ENCODE results near the gene AFDN.

Gene AFDN

GRCh38 chr6:167840526-167841179 is 13.9 kb downstream of the AFDN start:
- no peak for DNase-seq

- DNase-seq: no peak
Measured at GRCh38 chr6:167841981-167842380, 15.3 kb downstream of the AFDN start.

- DNase-seq: no peak
Measured at GRCh38 chr6:167842457-167842856, 15.7 kb downstream of the AFDN start.

DNA sequence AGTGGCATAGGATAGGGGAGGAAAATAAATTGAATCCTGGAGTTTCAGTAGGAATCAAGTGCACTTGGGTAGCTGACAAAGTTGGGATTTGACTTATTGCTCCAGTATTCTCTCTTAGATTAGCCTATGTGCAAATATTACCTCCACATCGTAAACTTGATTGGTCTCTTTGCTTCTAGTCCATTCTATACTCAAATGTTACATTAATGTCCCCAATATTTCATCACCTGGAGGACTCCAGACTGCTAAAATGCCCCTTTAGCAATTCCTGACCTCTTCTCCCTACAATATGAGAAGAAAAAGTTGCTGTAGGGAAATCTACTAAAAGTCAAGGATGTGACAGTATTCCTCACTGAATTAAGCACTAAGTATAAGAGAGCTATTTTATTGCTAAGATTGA is 16.3 kb downstream of the AFDN start:
- no peak for DNase-seq

DNA sequence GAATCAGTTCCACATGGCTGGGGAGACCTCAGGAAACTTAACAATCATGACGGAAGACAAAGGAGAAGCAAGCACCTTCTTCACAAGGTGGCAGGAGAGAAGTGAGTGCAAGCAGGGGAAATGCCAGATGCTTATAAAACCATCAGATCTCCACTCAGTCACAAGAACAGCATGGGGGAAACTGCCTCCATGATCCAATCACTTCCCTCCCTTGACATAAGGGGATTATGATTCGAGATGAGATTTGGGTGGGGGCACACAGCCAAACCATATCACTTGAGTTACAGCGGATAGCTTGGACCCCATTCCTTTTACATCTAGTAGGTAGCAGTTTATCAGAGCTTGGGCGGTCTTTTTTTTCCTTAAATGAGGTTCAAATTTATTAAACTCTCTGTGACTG is 19.1 kb downstream of the AFDN start:
- no peak for DNase-seq

DNA sequence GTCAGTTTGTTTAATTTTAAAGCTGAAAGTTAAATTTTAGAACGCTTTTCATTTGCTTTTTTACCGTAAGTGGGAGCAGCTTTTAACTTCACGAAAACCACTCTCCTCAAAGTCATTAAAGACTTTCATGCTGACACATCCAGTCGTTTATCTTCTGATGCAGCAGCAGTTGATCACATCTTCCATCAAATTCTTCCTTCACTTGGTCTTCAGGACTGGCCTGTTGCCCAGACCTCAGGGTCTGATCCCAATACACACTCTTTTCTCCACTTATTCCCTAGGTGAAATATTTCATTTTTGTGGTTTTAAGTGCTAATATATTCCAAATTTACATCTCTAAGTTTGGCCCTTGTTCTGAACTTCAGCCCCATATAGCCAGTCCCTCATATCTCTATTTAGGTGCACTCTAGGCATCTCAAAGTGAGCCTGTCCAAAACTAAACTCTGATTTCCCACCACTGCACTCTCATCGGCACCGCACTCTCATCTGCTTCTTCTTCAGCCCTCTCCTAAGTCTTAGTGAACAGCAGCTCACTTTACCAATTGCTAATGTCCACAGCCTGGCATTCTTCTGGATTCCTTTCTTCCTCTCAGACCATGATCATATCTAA is 20.4 kb downstream of the AFDN start:
- no peak for DNase-seq

GRCh38 chr6:167847936-167848335 is 21.2 kb downstream of the AFDN start:
- no peak for DNase-seq

DNA sequence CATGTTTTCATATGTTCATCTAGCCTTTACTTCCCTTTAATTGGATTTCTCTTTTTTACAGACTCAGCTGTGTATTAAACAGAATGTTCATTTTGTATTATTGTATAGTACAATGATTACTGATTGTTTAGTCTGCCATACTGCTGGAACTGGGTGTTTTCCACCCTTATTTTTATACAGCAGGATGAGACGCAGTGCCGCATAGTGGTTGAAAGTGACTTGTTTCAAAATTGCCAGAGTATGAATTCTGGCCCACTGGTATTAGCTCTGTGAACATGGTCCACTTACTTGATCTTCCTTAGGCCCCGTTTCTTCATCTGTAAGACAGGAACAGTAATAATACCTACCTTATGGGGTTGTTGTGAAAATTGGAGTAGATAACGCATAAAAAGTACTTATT is 22.1 kb downstream of the AFDN start:
- DNase-seq: no peak

DNA sequence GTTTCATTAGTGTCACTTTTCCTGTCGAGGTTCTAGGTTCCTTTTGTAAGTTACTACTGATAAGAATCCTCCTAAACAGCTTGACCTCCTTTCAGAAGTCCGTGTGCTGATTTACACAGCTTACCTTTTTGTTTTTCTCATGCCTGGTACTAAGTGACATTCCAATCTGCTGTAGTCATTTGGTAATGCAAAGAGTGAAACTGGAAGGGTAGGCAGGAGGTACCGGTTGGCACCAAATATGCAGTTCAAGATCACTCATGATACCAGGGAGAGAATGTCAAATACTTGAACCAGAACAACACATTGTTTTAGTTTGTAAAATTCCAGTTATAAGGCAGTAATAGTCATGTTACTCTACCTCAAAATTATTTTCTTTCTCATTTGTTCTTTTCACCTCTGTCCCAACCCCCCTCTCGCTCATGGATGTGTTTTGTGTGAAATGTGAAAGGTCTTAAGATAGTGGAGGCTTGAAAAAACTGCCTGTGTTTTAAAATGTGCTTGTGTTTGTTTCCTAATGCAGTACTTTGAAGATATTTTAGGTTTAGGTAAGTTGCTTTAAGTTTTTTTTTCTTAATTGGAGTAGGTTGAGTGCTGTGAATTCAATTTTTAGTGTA is 23.2 kb downstream of the AFDN start:
- DNase-seq: no peak

- DNase-seq: no peak
Measured at GRCh38 chr6:167850782-167851181, 24.1 kb downstream of the AFDN start.

DNA sequence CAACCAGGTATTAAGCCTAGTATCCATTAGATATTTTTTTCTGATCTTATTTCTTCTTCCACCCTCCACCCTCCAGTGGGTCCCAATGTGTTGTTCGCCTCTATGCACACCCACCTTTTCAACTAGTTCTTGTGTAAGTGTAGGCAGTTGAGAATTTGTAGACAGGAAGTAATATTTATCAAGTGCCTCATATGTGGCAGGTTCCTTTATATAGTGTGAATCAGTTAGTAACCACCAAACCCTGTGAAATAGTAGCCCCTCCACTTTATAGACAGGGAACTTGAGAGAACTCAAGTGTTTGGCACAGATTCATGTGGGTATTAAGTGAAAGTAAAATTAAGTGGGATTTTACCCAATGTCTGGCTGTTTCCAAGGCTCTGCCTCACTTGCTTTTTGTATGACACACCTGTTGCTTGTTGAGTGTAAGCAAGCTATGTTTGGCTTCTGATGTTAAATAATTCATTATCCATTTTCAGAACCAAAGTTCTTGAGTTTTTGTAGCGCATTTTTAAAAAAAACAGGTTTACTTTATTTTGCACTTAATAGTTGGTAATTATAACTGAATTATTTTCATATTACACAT is 24.8 kb downstream of the AFDN start:
- DNase-seq: no peak

GRCh38 chr6:167855825-167856425 is 29.2 kb downstream of the AFDN start:
- no peak for DNase-seq

DNA sequence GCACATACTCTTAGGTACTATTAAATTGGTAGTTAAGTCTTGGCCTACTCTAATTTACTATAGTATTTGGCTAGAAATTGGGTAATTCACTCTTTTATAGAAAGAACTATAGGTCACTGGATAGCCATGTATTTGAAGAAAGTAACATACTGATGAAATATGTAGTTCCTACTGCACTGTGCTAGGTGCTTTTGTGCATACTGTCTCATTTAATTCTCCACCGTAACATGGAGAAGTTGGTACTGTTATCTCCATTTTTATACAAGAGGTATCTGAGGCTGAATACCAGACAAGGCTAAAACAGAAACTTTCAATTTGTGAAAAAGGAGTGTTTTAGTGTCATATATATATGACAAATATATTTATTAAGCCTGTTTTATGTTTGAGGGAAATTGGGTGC is 29.8 kb downstream of the AFDN start:
- DNase-seq: no peak

DNA sequence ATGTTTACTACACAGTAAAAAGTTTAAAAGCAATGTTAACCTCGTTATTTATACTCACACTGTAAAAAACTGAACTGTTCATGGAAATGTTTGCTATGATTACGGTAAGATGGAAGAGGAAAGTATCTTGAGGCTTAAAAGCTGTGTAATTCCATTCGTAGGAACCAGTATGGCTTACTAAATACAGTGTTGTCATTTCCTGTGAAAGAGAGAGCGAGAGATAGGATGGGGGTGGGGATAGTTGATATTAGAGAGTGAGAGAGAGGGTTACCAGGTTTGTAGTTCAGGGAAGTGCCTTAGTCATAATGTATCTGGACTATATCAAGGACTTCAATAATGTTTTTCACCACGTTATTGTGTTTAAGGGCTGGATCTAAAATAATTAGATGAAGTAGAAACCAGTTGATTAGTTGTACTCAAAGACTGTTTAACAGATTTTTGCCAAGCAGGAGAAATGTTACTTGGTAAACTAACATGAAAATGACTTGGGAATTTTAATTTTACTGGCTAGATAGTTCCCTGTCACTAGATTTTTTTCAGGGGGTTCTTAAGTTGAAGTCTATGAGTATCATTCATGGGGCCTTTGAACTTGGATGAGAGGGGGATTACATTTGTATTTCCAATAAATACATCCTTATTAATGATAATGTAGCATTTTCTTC is 30.4 kb downstream of the AFDN start:
- DNase-seq: no peak

DNA sequence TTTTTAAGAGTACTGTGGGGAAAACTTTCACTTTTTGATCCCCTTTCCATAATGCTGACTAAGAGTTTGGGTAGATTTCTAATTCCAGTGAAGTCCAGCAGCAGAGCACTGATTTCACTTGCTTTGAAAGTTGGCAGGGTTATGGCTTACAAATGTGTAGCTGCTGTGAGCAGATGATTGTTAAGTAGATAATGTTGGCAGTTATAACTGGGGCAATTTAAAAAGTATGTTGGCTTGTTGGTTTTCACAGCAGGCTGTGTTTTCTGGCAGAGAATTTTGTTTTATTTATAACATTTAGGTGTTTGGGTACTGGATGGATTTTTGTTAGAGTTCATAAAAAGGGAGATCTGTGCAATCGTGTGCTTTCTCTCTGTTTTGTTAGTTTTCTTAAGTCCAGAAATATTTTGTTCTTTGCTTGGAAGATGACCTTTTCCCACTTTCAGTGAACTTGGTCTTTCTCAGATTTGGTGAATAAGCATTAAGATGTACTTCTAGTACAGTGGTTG is 31.4 kb downstream of the AFDN start:
- DNase-seq: no peak

DNA sequence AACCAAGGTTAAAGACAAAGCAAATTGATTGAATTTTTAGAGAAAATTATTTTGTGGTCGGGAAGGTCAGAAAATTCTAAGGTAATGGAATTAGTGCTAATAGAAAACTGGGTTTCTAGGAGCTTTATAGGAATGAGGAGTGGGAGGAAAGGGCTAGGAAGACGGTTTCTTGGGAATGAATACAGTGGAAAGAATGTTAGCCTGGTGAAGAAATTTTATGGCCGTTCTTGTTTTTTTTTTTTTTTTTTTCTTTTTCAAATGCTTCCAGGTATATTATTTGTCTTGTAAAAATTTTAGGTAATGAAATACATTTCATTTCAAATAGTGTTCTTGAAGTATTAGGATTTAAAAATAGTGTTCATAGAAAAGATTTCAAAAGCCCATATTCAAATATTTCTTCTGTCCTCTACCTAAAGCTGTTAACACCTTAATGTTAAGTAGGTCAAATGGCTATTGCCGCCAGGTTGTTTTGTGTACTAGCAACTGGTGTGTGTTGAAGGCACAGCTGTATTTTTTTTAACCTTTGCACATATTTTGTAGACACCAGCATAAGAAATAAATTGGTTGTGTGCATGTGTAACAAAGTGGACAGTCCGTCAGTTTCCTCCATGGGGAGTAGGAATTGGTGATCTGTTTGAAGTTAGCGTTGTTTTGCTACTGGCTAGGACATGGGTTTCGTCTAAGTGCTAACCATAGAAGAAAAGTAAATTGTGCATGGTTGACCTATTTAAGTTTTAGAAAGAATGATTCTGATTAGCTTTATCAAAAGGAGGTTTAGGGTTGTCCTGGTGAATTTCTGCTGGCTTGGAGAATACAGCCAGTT is 32.3 kb downstream of the AFDN start:
- no peak for DNase-seq

- DNase-seq: no peak
Measured at GRCh38 chr6:167860550-167861226, 34.0 kb downstream of the AFDN start.

- no peak for DNase-seq
Measured at GRCh38 chr6:167861424-167861823, 34.7 kb downstream of the AFDN start.

DNA sequence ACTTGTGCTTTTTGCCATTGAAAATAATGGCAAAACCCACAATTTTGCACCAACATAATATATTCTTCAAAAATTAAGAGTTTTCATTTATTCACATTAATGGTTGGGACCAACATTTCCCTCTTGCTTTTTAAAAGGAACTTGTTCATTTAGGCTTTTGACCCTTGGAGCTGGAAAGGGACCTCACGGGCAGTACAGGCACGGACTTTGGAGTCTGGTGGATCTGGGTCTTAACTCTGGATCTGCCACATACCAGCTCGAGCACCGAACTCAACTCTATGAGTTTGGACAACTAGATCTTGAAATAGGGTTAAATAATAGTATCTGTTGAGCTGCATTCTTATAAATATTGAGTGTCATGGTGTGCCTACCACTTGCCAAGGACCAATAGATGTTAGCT is 37.2 kb downstream of the AFDN start:
- no peak for DNase-seq

DNA sequence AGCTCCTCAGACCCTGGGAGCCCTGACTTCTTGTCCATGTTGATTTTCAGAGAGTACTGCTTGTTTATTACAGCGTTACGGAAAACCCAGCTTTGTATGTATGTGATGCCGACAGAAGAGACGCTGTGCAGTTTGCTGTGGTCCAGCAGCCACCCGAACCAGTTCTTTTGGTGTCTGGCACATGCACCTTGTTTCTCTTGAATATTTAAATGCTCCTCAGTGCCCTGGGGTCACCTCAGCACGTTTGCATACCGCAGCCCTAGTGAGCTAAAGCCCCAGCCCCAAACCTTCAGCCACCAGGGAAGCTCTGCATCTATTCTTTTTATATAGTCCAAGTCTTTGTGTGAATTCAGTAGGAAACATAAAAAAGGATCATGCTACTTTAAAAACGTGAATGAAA is 39.9 kb downstream of the AFDN start:
- no peak for DNase-seq

- DNase-seq: no peak
Measured at GRCh38 chr6:167870321-167870720, 43.6 kb downstream of the AFDN start.
